Mesendoderm (in vitro differentiated cells): ENCODE measurements around the gene RRM1.

ENCODE experiments used
- DNase-seq: peaks from one replicate; pipeline ENCODE4 v3.0.0; 2013
- H2AK5ac ChIP-seq: 2 replicates; pipeline ENCODE4 v1.6.1; 2013; ENCODE audit warnings: low read length, inconsistent platforms
- H2BK120ac ChIP-seq: 2 replicates; pipeline ENCODE4 v1.6.1; 2013; ENCODE audit warnings: low read depth, mild to moderate bottlenecking, low read length, moderate library complexity, mixed read lengths
- H2BK15ac ChIP-seq: replicated peaks from 2 replicates; pipeline ENCODE4 v1.6.1; 2013; ENCODE audit warnings: low read depth, mild to moderate bottlenecking, moderate library complexity
- H2BK5ac ChIP-seq: 2 replicates; pipeline ENCODE4 v1.6.1; 2013; ENCODE audit warnings: low read length, inconsistent platforms
- H3K18ac ChIP-seq: 2 replicates; pipeline ENCODE4 v1.6.1; 2013; ENCODE audit warnings: mild to moderate bottlenecking, low read length, mixed read lengths
- H3K23ac ChIP-seq: one replicate; pipeline ENCODE4 v1.6.1; 2013; ENCODE audit warnings: low read length
- H3K27ac ChIP-seq: 2 replicates; pipeline ENCODE4 v1.5.1; 2013; ENCODE audit warnings: low read depth, mild to moderate bottlenecking, inconsistent platforms, low read length, moderate library complexity
- H3K27me3 ChIP-seq: 2 replicates; pipeline ENCODE4 v1.6.1; 2013; ENCODE audit warnings: low read length, control low read depth, mild to moderate bottlenecking, inconsistent platforms; ENCODE audit not compliant: insufficient read depth, poor library complexity
- H3K36me3 ChIP-seq: 2 replicates; pipeline ENCODE4 v1.6.1; 2013; ENCODE audit warnings: low read length, inconsistent platforms; ENCODE audit not compliant: control insufficient read depth, insufficient read depth
- H3K4ac ChIP-seq: one replicate; pipeline ENCODE4 v1.6.1; 2013; ENCODE audit warnings: low read depth, mild to moderate bottlenecking, low read length, moderate library complexity
- H3K4me1 ChIP-seq: 2 replicates; pipeline ENCODE4 v1.6.1; 2013; ENCODE audit warnings: low read depth, low read length, inconsistent platforms; ENCODE audit not compliant: control insufficient read depth
- H3K4me2 ChIP-seq: 2 replicates; pipeline ENCODE4 v1.6.1; 2013; ENCODE audit warnings: low read length
- H3K4me3 ChIP-seq: 2 replicates; pipeline ENCODE4 v1.5.1; 2013; ENCODE audit warnings: mild to moderate bottlenecking, low read length
- H3K56ac ChIP-seq: one replicate; pipeline ENCODE4 v1.6.1; 2013; ENCODE audit warnings: low read length
- H3K79me1 ChIP-seq: 2 replicates; pipeline ENCODE4 v1.6.1; 2013; ENCODE audit warnings: low read length, inconsistent platforms
- H3K79me2 ChIP-seq: 2 replicates; pipeline ENCODE4 v1.6.1; 2013; ENCODE audit warnings: mild to moderate bottlenecking, low read length; ENCODE audit not compliant: control insufficient read depth, insufficient read depth
- H3K9ac ChIP-seq: 2 replicates; pipeline ENCODE4 v1.6.1; 2013; ENCODE audit warnings: low read length, inconsistent platforms
- H4K5ac ChIP-seq: one replicate; pipeline ENCODE4 v1.6.1; 2013; ENCODE audit warnings: low read length
- H4K8ac ChIP-seq: one replicate; pipeline ENCODE4 v1.6.1; 2013; ENCODE audit warnings: low read depth, mild to moderate bottlenecking, control low read depth, low read length, moderate library complexity
- WGBS: extraction: QIAGEN DNeasy Blood & Tissue Kit; methylation state at CpG from one replicate; pipeline ENCODE4 v1.1.7; 2013; ENCODE audit warnings: low lambda C conversion rate, missing lambda C conversion rate; ENCODE audit not compliant: insufficient coverage; ENCODE audit errors: extremely low coverage; 5-methylcytosine and 5-hydroxymethylcytosine counted together

Gene RRM1

GRCh38 chr11:4084406-4085125 is 10.0 kb upstream of the RRM1 start:
- Histone ChIP-seq H3K79me2 (no peaks in the 10 kb centered on the region), H3K56ac (no peak overlapping the region), H3K4me2 (no peak overlapping the region), H3K4me1 (no peaks in the 10 kb centered on the region), H2BK15ac (no peak overlapping the region), H2BK120ac (no peak overlapping the region), H3K79me1 (no peaks in the 10 kb centered on the region), H4K5ac (no peak overlapping the region), H4K8ac (no peak overlapping the region), H3K27ac (no peak overlapping the region), H2BK5ac (no peak overlapping the region), H3K4ac (no peak overlapping the region), H3K9ac (no peak overlapping the region), H3K18ac (no peak overlapping the region), H3K27me3 (no peaks in the 10 kb centered on the region), H2AK5ac (no peak overlapping the region), H3K36me3 (no peaks in the 10 kb centered on the region), H3K23ac (no peak overlapping the region), H3K4me3 (no peak overlapping the region)
- DNase-seq = no peak
- WGBS = no CpG with 5 or more reads among the region's 12 CpGs

- H4K5ac ChIP-seq = no peak overlapping the region
- H2AK5ac ChIP-seq = no peak overlapping the region
- H3K79me2 ChIP-seq = no peaks in the 10 kb centered on the region
- no peak overlapping the region for H3K27ac ChIP-seq
- H3K23ac ChIP-seq = no peak overlapping the region
- H3K27me3 ChIP-seq = no peaks in the 10 kb centered on the region
- H3K4me3 ChIP-seq = no peak overlapping the region
- H3K9ac ChIP-seq = no peak overlapping the region
- H3K56ac ChIP-seq = no peak overlapping the region
- no peak overlapping the region for H3K4me2 ChIP-seq
- no peak overlapping the region for H4K8ac ChIP-seq
- H3K4ac ChIP-seq = no peak overlapping the region
- no peaks in the 10 kb centered on the region for H3K79me1 ChIP-seq
- no peaks in the 10 kb centered on the region for H3K36me3 ChIP-seq
- no peak overlapping the region for H3K18ac ChIP-seq
- no peak overlapping the region for H2BK15ac ChIP-seq
- H3K4me1 ChIP-seq = no peaks in the 10 kb centered on the region
- no peak overlapping the region for H2BK5ac ChIP-seq
- no peak overlapping the region for H2BK120ac ChIP-seq
- no peak for DNase-seq
Measured at GRCh38 chr11:4085575-4085974, 9.0 kb upstream of the RRM1 start.

DNA sequence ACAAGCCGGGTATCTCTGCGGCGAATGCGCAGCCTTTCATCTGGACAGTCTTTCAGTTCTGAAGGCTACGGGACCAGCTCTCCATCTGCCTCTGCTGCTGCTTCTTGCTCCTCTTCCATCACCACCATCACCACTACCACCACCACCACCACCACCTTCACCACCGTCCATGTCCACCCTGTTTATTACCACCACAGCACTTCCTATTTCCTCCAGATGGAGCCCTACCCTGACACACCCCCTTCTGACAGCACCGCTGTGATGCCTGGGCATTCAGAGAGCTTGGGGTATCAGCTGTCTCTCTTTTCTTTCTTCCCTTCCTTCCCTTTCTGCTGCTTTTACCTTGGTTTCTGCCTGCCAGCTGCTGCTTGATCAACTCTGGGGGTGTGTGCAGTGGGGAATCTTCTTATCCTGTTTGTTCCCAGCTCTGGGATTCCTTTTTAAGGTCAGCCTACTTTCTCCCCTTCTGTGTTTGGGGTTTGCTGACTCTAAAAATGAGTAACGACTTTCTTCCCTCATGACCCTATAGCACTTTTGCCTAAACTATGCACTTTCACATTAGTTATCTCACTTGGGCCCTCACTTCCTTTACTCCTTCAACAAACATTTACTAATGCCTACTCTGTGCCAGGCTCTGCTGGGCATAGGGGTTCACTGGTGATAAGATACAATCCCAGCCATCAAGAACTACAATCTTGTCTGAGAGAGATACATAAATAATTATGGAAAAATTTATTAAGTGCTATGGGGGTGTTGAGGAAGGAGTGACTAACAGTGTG is 7.8 kb upstream of the RRM1 start:
- Histone ChIP-seq H3K23ac (no peak overlapping the region), H3K4me1 (no peaks in the 10 kb centered on the region), H4K5ac (no peak overlapping the region), H3K79me2 (no peaks in the 10 kb centered on the region), H3K4me3 (no peak overlapping the region), H2BK15ac (no peak overlapping the region), H3K27ac (no peak overlapping the region), H3K4ac (no peak overlapping the region), H4K8ac (no peak overlapping the region), H3K4me2 (no peak overlapping the region), H3K79me1 (no peaks in the 10 kb centered on the region), H2AK5ac (no peak overlapping the region), H3K27me3 (no peaks in the 10 kb centered on the region), H3K9ac (no peak overlapping the region), H2BK120ac (no peak overlapping the region), H2BK5ac (no peak overlapping the region), H3K56ac (no peak overlapping the region), H3K18ac (no peak overlapping the region), H3K36me3 (no peaks in the 10 kb centered on the region)
- DNase-seq = no peak
- WGBS = no CpG with 5 or more reads among the region's 8 CpGs

DNA sequence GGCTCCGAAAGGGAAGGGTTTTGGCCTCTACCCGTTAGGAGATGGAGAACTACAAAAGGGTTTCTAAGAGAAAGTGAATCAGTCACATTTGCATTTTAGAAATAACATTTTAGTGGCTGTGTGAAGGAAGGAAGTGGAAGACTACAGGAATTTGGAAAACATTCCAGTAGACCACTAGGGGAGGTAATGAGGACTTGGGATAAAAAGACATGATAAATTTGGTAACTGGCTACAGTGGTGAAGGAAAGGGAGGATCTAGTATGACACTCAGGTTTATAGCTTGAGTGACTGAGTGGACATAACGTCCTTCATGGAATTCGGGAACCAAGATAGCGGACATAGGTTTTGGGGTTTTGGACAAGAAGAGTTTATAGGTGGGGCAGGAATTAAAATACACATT is 7.0 kb upstream of the RRM1 start:
- H3K9ac ChIP-seq = no peak overlapping the region
- no peaks in the 10 kb centered on the region for H3K27me3 ChIP-seq
- H3K18ac ChIP-seq = no peak overlapping the region
- no peak overlapping the region for H4K8ac ChIP-seq
- H3K4me2 ChIP-seq = no peak overlapping the region
- H3K4me1 ChIP-seq = no peaks in the 10 kb centered on the region
- H3K23ac ChIP-seq = no peak overlapping the region
- H2BK15ac ChIP-seq = no peak overlapping the region
- no peaks in the 10 kb centered on the region for H3K79me1 ChIP-seq
- H3K56ac ChIP-seq = no peak overlapping the region
- no peak overlapping the region for H3K27ac ChIP-seq
- H3K4me3 ChIP-seq = no peak overlapping the region
- H2BK120ac ChIP-seq = no peak overlapping the region
- H3K79me2 ChIP-seq = no peaks in the 10 kb centered on the region
- WGBS = no CpG with 5 or more reads among the region's 5 CpGs
- H2AK5ac ChIP-seq = no peak overlapping the region
- no peak overlapping the region for H2BK5ac ChIP-seq
- H4K5ac ChIP-seq = no peak overlapping the region
- no peaks in the 10 kb centered on the region for H3K36me3 ChIP-seq
- DNase-seq = peak; percentile 64
- H3K4ac ChIP-seq = no peak overlapping the region

- no peak overlapping the region for H2BK15ac ChIP-seq
- H2BK5ac ChIP-seq = no peak overlapping the region
- H3K4me1 ChIP-seq = no peaks in the 10 kb centered on the region
- peaks cover 2% of the 10 kb centered on the region for H3K79me2 ChIP-seq
- no peak overlapping the region for H4K8ac ChIP-seq
- no peak overlapping the region for H3K23ac ChIP-seq
- no peaks in the 10 kb centered on the region for H3K36me3 ChIP-seq
- no peak for DNase-seq
- no peak overlapping the region for H3K56ac ChIP-seq
- H3K27ac ChIP-seq = no peak overlapping the region
- no peaks in the 10 kb centered on the region for H3K79me1 ChIP-seq
- H2AK5ac ChIP-seq = no peak overlapping the region
- no peak overlapping the region for H3K4me3 ChIP-seq
- no peak overlapping the region for H2BK120ac ChIP-seq
- WGBS = no CpG with 5 or more reads among the region's 2 CpGs
- H3K18ac ChIP-seq = no peak overlapping the region
- no peak overlapping the region for H3K4me2 ChIP-seq
- H3K4ac ChIP-seq = no peak overlapping the region
- no peak overlapping the region for H3K9ac ChIP-seq
- H3K27me3 ChIP-seq = no peaks in the 10 kb centered on the region
- no peak overlapping the region for H4K5ac ChIP-seq
Measured at GRCh38 chr11:4090258-4090657, 4.3 kb upstream of the RRM1 start.
